Measurements from ENCODE around the gene GPRASP2. TPM values are rescaled to one million over a fixed set of nuclear protein-coding genes. Genes with fewer than 3 reads are reported as not detected.

The GPRASP2 gene
- total and polyA plus RNA-seq, 9 of the 15 experiments (the other 6 are each of a cell fraction or from before 2014, with no cell fraction given): 1.2 to 3.3 (median 2.1) TPM

- TF ChIP-seq GMEB1 (CRISPR knock-in tag; IDR thresholded peaks at IDR 0.05): no peak
- no peak for TF ChIP-seq TAL1 (IDR thresholded peaks at IDR 0.05)
- TF ChIP-seq ELF2 (CRISPR knock-in tag; IDR thresholded peaks at IDR 0.05): no peak
- no peak for TF ChIP-seq CREB3L1 (IDR thresholded peaks at IDR 0.05; ENCODE audit: borderline replicate concordance, low read depth)
- TF ChIP-seq RFX1 (IDR thresholded peaks at IDR 0.05): no peak
- no peak for TF ChIP-seq RAD51 (IDR thresholded peaks at IDR 0.05; ENCODE audit: borderline replicate concordance, low read depth)
- TF ChIP-seq HDAC6 (IDR thresholded peaks at IDR 0.05; ENCODE audit: low read depth, low read length): no peak
- no peak for TF ChIP-seq MCM7 (IDR thresholded peaks at IDR 0.05)
- TF ChIP-seq JUND (IDR thresholded peaks at IDR 0.05; ENCODE audit: borderline replicate concordance, low read depth, low read length): 0 out of 2 replicates have a peak, but pooled peaks have one; percentile 38
- no peak for TF ChIP-seq JUND (tag; IDR thresholded peaks at IDR 0.05; ENCODE audit: borderline replicate concordance, low read depth, low read length)
- no peak for TF ChIP-seq SIX5 (IDR thresholded peaks at IDR 0.05; ENCODE audit: borderline replicate concordance in 1 of 2, insufficient read depth in 1 of 2, low read depth in 1 of 2, low read length in 2 of 2)
- no peak for TF ChIP-seq ADNP (tag; IDR thresholded peaks at IDR 0.05)
- TF ChIP-seq E2F8 (IDR thresholded peaks at IDR 0.05; ENCODE audit: low read depth, partially characterized antibody): no peak
- TF ChIP-seq POLR3G (IDR thresholded peaks at IDR 0.05; ENCODE audit: extremely low read depth, insufficient read length, insufficient replicate concordance): no peak
- no peak for TF ChIP-seq ESRRB (CRISPR knock-in tag; IDR thresholded peaks at IDR 0.05; ENCODE audit: borderline replicate concordance)
- TF ChIP-seq IRF2 (CRISPR knock-in tag; IDR thresholded peaks at IDR 0.05): no peak
- TF ChIP-seq FOXK1 (CRISPR knock-in tag; IDR thresholded peaks at IDR 0.05; ENCODE audit: borderline replicate concordance): no peak
- TF ChIP-seq ZFX (CRISPR knock-in tag; IDR thresholded peaks at IDR 0.05): peak; percentile 68
- no peak for TF ChIP-seq ZNF699 (CRISPR knock-in tag; IDR thresholded peaks at IDR 0.05; ENCODE audit: insufficient replicate concordance)
- peak in 1 of 2 experiments; percentile 43; a peak in 2 of 4 replicates for TF ChIP-seq RAD21 (CRISPR knock-in tag; conservative IDR thresholded peaks at IDR 0.05 in 1 of 2, IDR thresholded peaks at IDR 0.05 in 1 of 2)
- TF ChIP-seq BRD9 (IDR thresholded peaks at IDR 0.05; ENCODE audit: low read depth, partially characterized antibody): no peak
- 0 out of 2 replicates have a peak, but pooled peaks have one; percentile 9 for TF ChIP-seq CXXC5 (CRISPR knock-in tag; IDR thresholded peaks at IDR 0.05)
These were observed 855 bp downstream of the GPRASP2 start (continued) for GRCh38 chrX:102712981-102713625.
